Heart right ventricle (tissue), 16 donors: ENCODE results near the gene SPTBN5. TPM values are rescaled to one million over a fixed set of nuclear protein-coding genes. Genes with fewer than 3 reads are reported as not detected.

Source experiments
- ATAC-seq, 8 donors: fragments of 200-7000 bp; cut with Tn5 transposase; one replicate each; pipeline ENCODE4 v1.9.1; 2020; ENCODE audit warnings: mild to moderate bottlenecking in 8 of 8, moderate library complexity in 8 of 8, moderate number of reproducible peaks in 1 of 8
- DNase-seq, 2 donors: peaks; one replicate each; pipeline ENCODE4 v3.0.0-alpha.2; 2020
- H3K27ac ChIP-seq, 10 donors: fragments of 200-600 bp; sonication (generic) in 2 of 10; one replicate each; pipeline versions ENCODE4 v1.5.0 to v1.8.0; 2020 to 2022; ENCODE audit warnings: mild to moderate bottlenecking in 3 of 10
- H3K27me3 ChIP-seq, 7 donors: fragments of 200-600 bp; one replicate each; pipeline ENCODE4 v1.8.0; 2021 to 2022; ENCODE audit warnings: mild to moderate bottlenecking in 2 of 7
- H3K36me3 ChIP-seq, 9 donors: fragments of 200-600 bp; sonication (generic) in 1 of 9; one replicate each; pipeline versions ENCODE4 v1.5.0 to v1.8.0; 2020 to 2022; ENCODE audit warnings: mild to moderate bottlenecking in 2 of 9
- H3K4me1 ChIP-seq, 9 donors: fragments of 200-600 bp; sonication (generic) in 1 of 9; one replicate each; pipeline versions ENCODE4 v1.5.0 to v1.8.0; 2020 to 2022; ENCODE audit warnings: mild to moderate bottlenecking in 4 of 9
- H3K4me3 ChIP-seq, 10 donors: fragments of 200-600 bp; sonication (generic) in 2 of 10; one replicate each; pipeline versions ENCODE4 v1.5.0 to v1.8.0; 2020 to 2022; ENCODE audit warnings: mild to moderate bottlenecking in 7 of 10, moderate library complexity in 2 of 10
- H3K9me3 ChIP-seq, 11 donors: fragments of 200-600 bp in 10 of 11; sonication (generic) in 2 of 11; one replicate each; pipeline versions ENCODE4 v1.5.0 to v1.8.0; 2013 to 2022; ENCODE audit warnings: mild to moderate bottlenecking in 2 of 11, control low read depth in 1 of 11, moderate library complexity in 1 of 11
- CTCF ChIP-seq, 9 donors: fragments of 200-600 bp; sonication (generic) in 2 of 9; IDR thresholded peaks; one replicate each; pipeline versions ENCODE4 v1.5.0 to v1.8.0; 2021 to 2022; ENCODE audit warnings: antibody characterized with exemption in 9 of 9, mild to moderate bottlenecking in 5 of 9, moderate library complexity in 1 of 9
- WGBS, 2 donors: extraction: QIAGEN DNeasy Blood & Tissue Kit; methylation state at CpG; one replicate each; pipeline ENCODE4 v1.1.7; 2013; ENCODE audit warnings: inconsistent platforms in 1 of 2; 5-methylcytosine and 5-hydroxymethylcytosine counted together
- intact Hi-C, 10 donors: fragments of 100-400 bp; cut with DNase I; formaldehyde crosslinking; loops; one replicate each; pipeline versions ENCODE4 v1.11.1 to v1.14.2; 2022
- polyA plus RNA-seq, 2 donors: library from polyadenylated mRNA; stranded (reverse); fragments of 200-250 nt; gene quantifications; one replicate each; pipeline ENCODE4 v1.2.3, GENCODE V29; 2013
- total RNA-seq, 10 donors: library from RNA; stranded (reverse); fragmentation: NEBNext Ultra II Directional in 3 of 10; extraction: Animal tissue kit (Norgen Biotek cat#: 25700) in 3 of 10; gene quantifications; one replicate each; pipeline versions ENCODE4 v1.2.1 to v1.2.4, GENCODE V29; 2021 to 2023
- donor health status: Arrhythmogenic right ventricular cardiomyopathy.
- donor health status: ischemic (EF 13 %, LVEDD 7.1; RV severe dilation, severe dysfunction).
- donor health status: healthy with polysubstance abuse.
- donor health status: DM: no; HTN: yes; CAD: no.
- donor health status: DM: no; HTN: no; CAD: no.
- donor health status: ischemic (EF 25% LVEDD 6.9; RV normal size, moderate dysfunction).
- donor health status: ischemic (EF 25% LVEDD 5.7; RV mildly dilated, moderate dysfunction).
- donor health status: healthy.
- donor health status: DM: yes; HTN: yes; CAD: no.
- donor health status: Ischemic cardiomyopathy.
- donor health status: ischemic (EF 35%, LVEDD 5.7; RV mildly dilated, moderate dysfunction).
- donor health status: nonischemic (EF 11% LVEDD 7.7; RV severe dilation, severe dysfunction).
- donor health status: DM: yes; HTN: yes; CAD: no.
- donor health status: PGD.
- donor health status: ischemic (EF 29% LVEDD 5.4; RV normal size, mild dysfunction).
- donor health status: nonischemic (EF 23%, LVEDD 6.1; RV moderate dilation, normal function).

SPTBN5 gene
- total and polyA plus RNA-seq, 12 donors: 0.94 to 8.7 (median 2.4) TPM

- WGBS, 2 donors: 90 to 94% methylated on average over 3 of the region's 3 CpGs
- H3K9me3 ChIP-seq: no peaks in the 10 kb centered on the region
- no peak for DNase-seq
- no peak for TF ChIP-seq CTCF (IDR thresholded peaks at IDR 0.05)
- H3K27me3 ChIP-seq: no peaks in the 10 kb centered on the region
- H3K27ac ChIP-seq: peak overlapping the region in 3 of 10 donors; percentile 26 to 64 (median 26)
- no peak overlapping the region for H3K4me3 ChIP-seq
- H3K36me3 ChIP-seq: peaks cover 0 to 95% (median 38%) of the 10 kb centered on the region in 9 donors
- ATAC-seq: no peak
- peaks cover 3 to 55% (median 36%) of the 10 kb centered on the region in 9 donors for H3K4me1 ChIP-seq
- intact Hi-C loops: loop anchor here in 4 of 10 donors (5.0 to 10.0 kb wide), 4 partner anchors 48 to 148 kb away; partner anchors contain the start of genes PLA2G4B (in 2 of the 4) and MAPKBP1 (in 1 of the 4)
Measured at GRCh38 chr15:41907141-41907540, 13.3 kb upstream of the SPTBN5 start.

GRCh38 chr15:41906608-41907007 is 12.8 kb upstream of the SPTBN5 start:
- ATAC-seq (no peak), DNase-seq (no peak)
- Histone ChIP-seq H3K9me3 (no peaks in the 10 kb centered on the region), H3K4me1 (peaks cover 3 to 50% (median 31%) of the 10 kb centered on the region in 9 donors), H3K36me3 (peaks cover 0 to 93% (median 38%) of the 10 kb centered on the region in 9 donors), H3K27ac (peak overlapping the region in 3 of 10 donors; percentile 26 to 64 (median 26)), H3K27me3 (no peaks in the 10 kb centered on the region), H3K4me3 (no peak overlapping the region)
- WGBS, 2 donors: 96% methylated on average over 5 of the region's 5 CpGs
- intact Hi-C loops: loop anchor here in 4 of 10 donors (5.0 to 10.0 kb wide), 4 partner anchors 48 to 148 kb away; partner anchors contain the start of genes PLA2G4B (in 2 of the 4) and MAPKBP1 (in 1 of the 4)
- no peak for TF ChIP-seq CTCF (IDR thresholded peaks at IDR 0.05)

- ATAC-seq (peak in 3 of 8 donors; percentile 5 to 6 (median 5)), DNase-seq (no peak)
- H3K27me3 ChIP-seq: no peaks in the 10 kb centered on the region
- peaks cover 3 to 50% (median 33%) of the 10 kb centered on the region in 9 donors for H3K4me1 ChIP-seq
- peaks cover 0 to 93% (median 48%) of the 10 kb centered on the region in 9 donors for H3K36me3 ChIP-seq
- peak overlapping the region in 8 of 10 donors; percentile 9 to 70 (median 58) for H3K27ac ChIP-seq
- 66% methylated on average over 14 of the region's 14 CpGs for WGBS, 2 donors
- no peak for TF ChIP-seq CTCF (IDR thresholded peaks at IDR 0.05)
- no peak overlapping the region for H3K4me3 ChIP-seq
- intact Hi-C loops: loop anchor here in 5 of 10 donors (2.0 to 10.0 kb wide), 5 partner anchors 50 to 150 kb away; partner anchors contain the start of genes PLA2G4B (in 2 of the 5) and MAPKBP1 (in 1 of the 5)
- H3K9me3 ChIP-seq: no peaks in the 10 kb centered on the region
Measured at GRCh38 chr15:41905036-41905793, 11.4 kb upstream of the SPTBN5 start.

GRCh38 chr15:41904541-41905005 is 10.7 kb upstream of the SPTBN5 start:
- intact Hi-C loops: loop anchor here in 6 of 10 donors (2.0 to 10.0 kb wide), 6 partner anchors 50 to 150 kb away; partner anchors contain the start of genes JMJD7 (in 2 of the 6), MAPKBP1 (in 2 of the 6) and PLA2G4B (in 2 of the 6)
- ATAC-seq (peak; percentile 56 to 79 (median 69)), DNase-seq (peak in 1 of 2 donors; percentile 70)
- peak; percentile 68 to 88 (median 85) for TF ChIP-seq CTCF (IDR thresholded peaks at IDR 0.05)
- no peak overlapping the region for H3K4me3 ChIP-seq
- H3K9me3 ChIP-seq: no peaks in the 10 kb centered on the region
- WGBS, 2 donors: 12 to 22% methylated on average over 6 of the region's 6 CpGs
- no peaks in the 10 kb centered on the region for H3K27me3 ChIP-seq
- H3K4me1 ChIP-seq: peaks cover 3 to 50% (median 37%) of the 10 kb centered on the region in 9 donors
- peaks cover 0 to 93% (median 53%) of the 10 kb centered on the region in 9 donors for H3K36me3 ChIP-seq
- peak overlapping the region in 9 of 10 donors; percentile 9 to 70 (median 48) for H3K27ac ChIP-seq
